DOHH2 (cell line): Measurements from ENCODE around the gene ADAMTS12.

Source experiments
- H3F3A ChIP-seq: fragments of 200-600 bp; sonication (generic), shearing (Covaris generic); 2 replicates; pipeline ENCODE4 v1.6.0; 2016; ENCODE audit warnings: antibody characterized with exemption, mild to moderate bottlenecking; ENCODE audit not compliant: control insufficient read depth, insufficient read depth
- H3K27ac ChIP-seq: fragments of 200-600 bp; sonication (generic); 2 replicates; pipeline ENCODE4 v1.5.1; 2014; ENCODE audit warnings: low read depth, mild to moderate bottlenecking, low read length, moderate library complexity
- H3K27me3 ChIP-seq: fragments of 200-600 bp; sonication (generic); 2 replicates; pipeline ENCODE4 v1.6.1; 2014; ENCODE audit warnings: mild to moderate bottlenecking, low read length, mixed read lengths; ENCODE audit not compliant: control insufficient read depth
- H3K36me3 ChIP-seq: fragments of 200-600 bp; sonication (generic); 2 replicates; pipeline ENCODE4 v1.6.1; 2014; ENCODE audit warnings: mild to moderate bottlenecking, low read length, moderate library complexity, mixed read lengths; ENCODE audit not compliant: control insufficient read depth
- H3K4me1 ChIP-seq: fragments of 200-600 bp; sonication (generic); 2 replicates; pipeline ENCODE4 v1.6.1; 2014; ENCODE audit warnings: mild to moderate bottlenecking, low read length, mixed read lengths; ENCODE audit not compliant: control insufficient read depth
- H3K4me2 ChIP-seq: fragments of 200-600 bp; sonication (generic); 2 replicates; pipeline ENCODE4 v1.6.0; 2014; ENCODE audit warnings: mild to moderate bottlenecking, low read length, moderate library complexity
- H3K4me3 ChIP-seq: fragments of 200-600 bp; sonication (generic); 2 replicates; pipeline ENCODE4 v1.5.1; 2014; ENCODE audit warnings: mild to moderate bottlenecking, low read length, mixed read lengths
- H3K79me2 ChIP-seq: fragments of 200-600 bp; sonication (generic); 2 replicates; pipeline ENCODE4 v1.6.1; 2014; ENCODE audit warnings: mild to moderate bottlenecking, low read length, mixed read lengths; ENCODE audit not compliant: control insufficient read depth
- H3K9me2 ChIP-seq: fragments of 200-600 bp; sonication (generic); replicated peaks from 2 replicates; pipeline ENCODE4 v1.6.1; 2014; ENCODE audit warnings: mild to moderate bottlenecking, low read length, mixed read lengths; ENCODE audit not compliant: control insufficient read depth
- H3K9me3 ChIP-seq: fragments of 200-600 bp; sonication (generic); 2 replicates; pipeline ENCODE4 v1.6.1; 2014; ENCODE audit warnings: antibody characterized with exemption, low read length, mixed read lengths; ENCODE audit not compliant: control insufficient read depth, insufficient read depth
- H4K20me1 ChIP-seq: fragments of 200-600 bp; sonication (generic); 2 replicates; pipeline ENCODE4 v1.6.0; 2014; ENCODE audit warnings: low read depth, mild to moderate bottlenecking, antibody characterized with exemption, low read length, moderate library complexity; ENCODE audit not compliant: control insufficient read depth, insufficient read depth
- EZH2phosphoT487 ChIP-seq: fragments of 200-600 bp; sonication (generic); IDR thresholded peaks from 2 replicates; pipeline ENCODE4 v1.6.1; 2017; ENCODE audit warnings: borderline replicate concordance, mild to moderate bottlenecking, antibody characterized with exemption, low read length, moderate library complexity, mixed read lengths
- TF ChIP-seq, protein P1 (sequence below): fragments of 200-600 bp; sonication (generic); IDR thresholded peaks from one replicate; pipeline ENCODE4 v1.5.1; 2014; ENCODE audit warnings: antibody characterized with exemption, mild to moderate bottlenecking, low read depth, low read length; ENCODE audit not compliant: poor library complexity, severe bottlenecking

ADAMTS12 gene

GRCh38 chr5:33793276-33793675, 98.5 kb downstream of the ADAMTS12 start:
- H3K4me1 ChIP-seq, result no peaks in the 10 kb centered on the region
- no peaks in the 10 kb centered on the region for H3K9me2 ChIP-seq
- H3K27me3 ChIP-seq, result no peaks in the 10 kb centered on the region
- H4K20me1 ChIP-seq, result no peaks in the 10 kb centered on the region
- no peaks in the 10 kb centered on the region for H3K79me2 ChIP-seq
- H3F3A ChIP-seq, result no peaks in the 10 kb centered on the region
- H3K27ac ChIP-seq, result no peak overlapping the region
- no peaks in the 10 kb centered on the region for H3K9me3 ChIP-seq
- H3K36me3 ChIP-seq, result no peaks in the 10 kb centered on the region
- TF ChIP-seq EZH2phosphoT487, result no peak
- TF ChIP-seq, protein P1, sequence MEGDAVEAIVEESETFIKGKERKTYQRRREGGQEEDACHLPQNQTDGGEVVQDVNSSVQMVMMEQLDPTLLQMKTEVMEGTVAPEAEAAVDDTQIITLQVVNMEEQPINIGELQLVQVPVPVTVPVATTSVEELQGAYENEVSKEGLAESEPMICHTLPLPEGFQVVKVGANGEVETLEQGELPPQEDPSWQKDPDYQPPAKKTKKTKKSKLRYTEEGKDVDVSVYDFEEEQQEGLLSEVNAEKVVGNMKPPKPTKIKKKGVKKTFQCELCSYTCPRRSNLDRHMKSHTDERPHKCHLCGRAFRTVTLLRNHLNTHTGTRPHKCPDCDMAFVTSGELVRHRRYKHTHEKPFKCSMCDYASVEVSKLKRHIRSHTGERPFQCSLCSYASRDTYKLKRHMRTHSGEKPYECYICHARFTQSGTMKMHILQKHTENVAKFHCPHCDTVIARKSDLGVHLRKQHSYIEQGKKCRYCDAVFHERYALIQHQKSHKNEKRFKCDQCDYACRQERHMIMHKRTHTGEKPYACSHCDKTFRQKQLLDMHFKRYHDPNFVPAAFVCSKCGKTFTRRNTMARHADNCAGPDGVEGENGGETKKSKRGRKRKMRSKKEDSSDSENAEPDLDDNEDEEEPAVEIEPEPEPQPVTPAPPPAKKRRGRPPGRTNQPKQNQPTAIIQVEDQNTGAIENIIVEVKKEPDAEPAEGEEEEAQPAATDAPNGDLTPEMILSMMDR, result no peak
- H3K4me2 ChIP-seq, result no peak overlapping the region
- no peak overlapping the region for H3K4me3 ChIP-seq

DNA sequence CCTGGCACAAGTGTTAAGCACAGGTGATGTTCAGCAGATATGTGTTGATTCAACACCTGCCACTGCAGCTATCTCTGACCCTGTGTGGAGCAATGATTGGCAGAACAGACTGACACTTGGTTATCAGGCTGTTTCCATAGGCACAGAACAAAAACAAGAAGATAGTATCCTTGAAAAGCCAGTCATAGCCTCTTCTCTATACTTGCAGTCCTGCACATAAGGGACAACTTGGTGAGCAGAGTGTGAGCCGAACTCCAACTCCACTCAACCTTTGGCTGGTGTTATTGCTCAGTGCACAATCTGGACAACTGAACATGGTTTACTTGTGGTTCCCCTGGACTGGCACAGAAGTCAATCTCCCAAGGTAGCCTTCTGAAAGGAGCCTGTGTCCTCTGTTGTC, 99.2 kb downstream of the ADAMTS12 start:
- no peaks in the 10 kb centered on the region for H3K9me3 ChIP-seq
- no peaks in the 10 kb centered on the region for H3F3A ChIP-seq
- H3K27ac ChIP-seq, result no peak overlapping the region
- H3K9me2 ChIP-seq, result no peaks in the 10 kb centered on the region
- no peaks in the 10 kb centered on the region for H3K27me3 ChIP-seq
- TF ChIP-seq EZH2phosphoT487, result no peak
- TF ChIP-seq, protein P1, result no peak
- H3K4me2 ChIP-seq, result no peak overlapping the region
- H3K36me3 ChIP-seq, result no peaks in the 10 kb centered on the region
- no peak overlapping the region for H3K4me3 ChIP-seq
- H3K4me1 ChIP-seq, result no peaks in the 10 kb centered on the region
- H4K20me1 ChIP-seq, result no peaks in the 10 kb centered on the region
- H3K79me2 ChIP-seq, result no peaks in the 10 kb centered on the region

DNA sequence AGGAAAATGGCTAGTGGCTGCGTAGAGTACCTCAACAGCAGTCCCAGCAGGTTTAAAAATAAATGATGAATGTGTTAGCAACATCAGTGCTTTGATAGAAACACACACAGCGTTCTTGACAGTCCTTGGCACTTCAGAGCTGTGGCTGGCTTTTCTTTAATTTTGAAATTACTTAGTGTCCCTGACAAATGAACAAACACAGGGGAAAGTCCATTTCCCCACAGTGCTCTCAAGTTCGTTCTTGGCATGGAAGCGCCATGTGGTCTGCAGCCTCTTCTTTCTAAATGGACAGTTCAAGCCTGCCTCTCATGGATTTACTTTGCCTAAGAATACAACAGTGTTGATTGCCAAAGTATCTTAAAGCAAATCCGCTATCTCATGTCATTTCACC, 102.2 kb downstream of the ADAMTS12 start:
- Histone ChIP-seq H3K4me1 (no peaks in the 10 kb centered on the region), H3K4me2 (no peak overlapping the region)

More for the DNA sequence above, 102.2 kb downstream of the ADAMTS12 start:
- no peak for TF ChIP-seq EZH2phosphoT487
- TF ChIP-seq, protein P1, result no peak
- Histone ChIP-seq H4K20me1 (no peaks in the 10 kb centered on the region), H3K27ac (no peak overlapping the region), H3K27me3 (no peaks in the 10 kb centered on the region), H3K79me2 (no peaks in the 10 kb centered on the region), H3K36me3 (no peaks in the 10 kb centered on the region), H3K9me2 (no peaks in the 10 kb centered on the region), H3K9me3 (no peaks in the 10 kb centered on the region), H3K4me3 (no peak overlapping the region), H3F3A (no peaks in the 10 kb centered on the region)
